ENCODE data around the gene ZFP14.

Gene ZFP14

DNA sequence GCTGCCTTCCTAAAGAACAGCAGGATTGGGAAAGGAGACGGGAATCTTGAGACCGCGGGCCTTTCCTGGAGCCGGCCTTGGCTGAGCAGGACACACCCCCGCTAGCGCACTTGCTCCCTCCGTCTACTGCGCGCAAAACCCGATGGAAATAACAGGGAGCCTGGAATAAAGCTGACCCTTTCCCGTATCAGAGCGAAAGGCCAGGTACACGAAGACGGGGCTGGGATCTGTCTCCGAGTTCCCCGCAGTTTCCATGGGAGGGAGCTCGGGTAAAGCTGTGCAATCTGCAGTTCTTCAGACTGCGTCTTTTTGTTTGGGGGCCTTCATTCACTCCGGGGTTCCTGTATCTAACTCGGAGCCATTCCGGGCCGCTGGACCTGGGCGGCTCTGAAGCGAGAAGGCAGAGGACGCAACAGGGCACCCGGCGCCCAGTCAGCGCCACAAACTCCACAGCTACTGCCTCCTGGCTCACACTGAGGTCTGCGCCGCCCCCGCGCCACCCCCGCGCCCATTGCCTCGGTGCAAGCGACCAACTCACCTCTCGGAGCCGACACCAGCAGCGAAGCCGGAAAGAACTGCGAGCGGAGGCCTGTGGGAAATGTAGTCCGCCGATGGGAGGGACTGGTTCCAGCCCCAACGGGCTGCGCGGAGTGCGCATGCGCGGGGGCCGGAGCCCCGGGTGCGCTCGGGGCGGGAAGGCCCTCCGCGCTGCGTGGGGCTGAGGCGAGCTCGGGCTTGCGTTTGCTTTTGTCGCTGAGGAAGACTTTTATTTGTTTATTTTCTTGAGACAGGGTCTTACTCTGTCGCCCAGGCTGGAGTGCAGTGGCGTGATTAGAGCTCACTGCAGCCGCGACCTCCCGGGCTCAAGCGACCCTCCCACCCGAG lies at the start of gene ZFP14:
Gene ZFP14, minus strand, starts transcription at position 577 of the 885 bp plus-strand sequence. CDS start 11,309 bp downstream, outside the sequence.
- DNase-seq (ENCODE audit: low read depth in 2 of 2), result peak; percentile 89 to 94

DNA sequence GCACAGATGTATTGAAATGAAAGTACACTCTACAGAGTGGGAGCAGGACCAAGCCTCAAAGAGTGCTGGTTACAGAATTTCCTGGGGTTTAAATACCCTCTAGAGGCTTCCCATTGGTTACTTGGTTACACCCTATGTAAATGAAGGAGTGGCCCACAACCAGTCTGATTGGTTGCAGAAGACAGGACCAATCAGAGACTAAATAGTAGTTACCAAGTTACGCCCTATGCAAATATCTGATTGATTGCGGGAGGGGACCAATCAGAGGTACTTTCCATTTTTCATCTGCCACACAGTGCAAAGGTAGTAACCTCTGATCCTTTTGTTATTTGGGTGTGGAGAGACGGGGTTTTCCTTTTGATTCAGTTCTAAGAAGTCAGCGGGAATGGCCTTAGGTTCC lies 44.9 kb upstream of the ZFP14 start:
- DNase-seq (ENCODE audit: low read depth in 2 of 2), result no peak

DNA sequence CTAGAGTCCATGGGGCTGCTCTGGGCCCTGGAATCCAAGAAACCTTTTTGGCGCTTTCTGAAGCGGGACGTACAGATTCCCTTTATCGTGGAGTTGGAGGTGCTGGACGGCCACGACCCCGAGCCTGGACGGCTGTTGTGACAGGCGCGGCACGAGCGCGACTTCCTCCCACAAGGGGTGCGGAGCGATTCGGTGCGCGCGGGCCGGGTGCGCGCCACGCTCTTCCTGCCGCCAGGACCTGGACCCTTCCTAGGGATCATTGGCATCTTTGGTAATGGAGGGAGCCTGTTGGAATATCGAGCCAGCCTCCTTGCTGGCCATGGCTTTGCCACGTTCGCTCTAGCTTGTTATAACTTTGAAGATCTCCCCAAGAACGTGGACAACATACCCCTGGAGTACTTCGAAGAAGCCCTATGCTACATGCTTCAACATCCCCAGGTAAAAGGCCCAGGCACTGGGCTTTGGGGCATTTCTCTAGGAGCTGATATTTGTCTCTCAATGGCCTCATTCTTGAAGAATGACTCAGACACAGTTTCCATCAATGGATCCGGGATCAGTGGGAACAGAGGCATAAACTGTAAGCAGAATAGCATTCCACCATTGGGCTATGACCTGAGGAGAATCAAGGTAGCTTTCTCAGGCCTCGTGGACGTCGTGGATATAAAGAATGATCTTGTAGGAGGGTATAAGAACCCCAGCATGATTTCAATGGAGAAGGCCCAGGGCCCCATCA lies 42.9 kb upstream of the ZFP14 start:
- no peak for DNase-seq (ENCODE audit: low read depth in 2 of 2)

DNA sequence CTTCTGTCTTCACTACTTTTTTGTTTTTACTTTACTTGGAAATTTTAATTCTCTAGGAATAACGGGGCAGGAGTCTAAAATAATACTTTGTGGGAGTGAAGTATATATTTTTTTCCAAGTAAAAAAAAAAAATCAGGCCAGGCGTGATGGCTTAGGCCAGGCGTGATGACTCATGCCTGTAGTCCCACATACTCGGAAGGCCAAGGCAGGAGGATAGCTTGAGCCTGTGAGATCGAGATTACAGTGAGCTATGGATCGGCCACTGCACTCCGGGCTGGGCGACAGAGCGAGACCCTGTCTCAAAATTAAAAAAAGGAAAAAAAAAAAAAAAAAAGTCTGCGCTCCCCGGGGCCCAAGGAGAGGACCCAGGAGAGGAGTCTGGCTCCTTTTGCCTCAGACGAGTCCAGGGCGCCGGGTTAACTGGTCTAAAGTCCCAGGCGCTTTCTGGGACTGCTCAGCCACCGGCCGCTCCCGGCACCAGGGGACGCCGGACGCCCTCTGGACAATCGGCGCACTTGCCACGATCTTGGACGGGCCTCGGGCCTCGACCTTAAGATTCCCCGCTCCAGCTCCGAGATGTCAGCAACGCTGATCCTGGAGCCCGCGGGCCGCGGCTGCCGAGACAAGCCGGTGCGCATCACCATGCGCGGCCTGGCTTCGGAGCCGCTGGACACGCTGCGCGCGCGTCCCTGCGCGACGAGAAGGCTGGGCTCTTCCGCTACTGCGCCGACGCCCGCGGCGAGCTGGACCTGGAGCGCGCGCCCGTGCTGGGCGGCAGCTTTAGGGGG lies 42.2 kb upstream of the ZFP14 start:
- DNase-seq (ENCODE audit: low read depth in 2 of 2), result no peak

DNA sequence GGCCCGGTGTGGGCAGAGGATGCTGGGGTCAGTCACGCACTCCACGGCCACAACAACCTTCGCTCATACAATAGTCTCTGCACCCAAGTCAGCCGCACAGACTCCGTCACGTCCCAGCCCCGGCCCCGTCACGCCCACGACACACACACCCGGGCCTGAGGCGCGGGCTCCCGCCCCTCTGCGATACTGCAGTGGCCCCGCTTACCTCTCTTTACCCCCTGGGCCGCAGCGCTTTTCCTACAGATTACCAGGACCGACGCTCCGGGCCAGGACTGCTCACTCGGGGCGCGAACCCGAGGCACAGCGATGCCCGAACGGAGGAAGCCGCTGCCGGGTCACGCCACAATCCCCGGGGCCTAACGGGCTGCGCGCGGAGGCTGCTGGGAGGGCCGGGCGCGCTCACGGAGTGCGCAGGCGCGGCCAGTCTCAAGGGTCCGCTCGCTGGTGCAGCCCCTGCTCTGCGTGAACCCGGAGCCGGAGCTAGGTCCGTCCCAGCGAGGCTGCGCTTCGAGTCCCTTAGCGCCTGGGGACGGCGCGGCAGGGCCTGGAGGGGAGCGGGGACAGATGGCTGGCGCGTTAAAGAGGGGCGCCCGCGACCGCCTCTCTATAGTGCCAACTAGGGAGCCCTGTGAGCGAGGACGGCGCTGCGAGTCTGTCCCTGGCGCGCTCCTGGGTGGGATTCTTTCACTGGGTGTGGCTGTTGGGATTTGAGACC lies 39.4 kb upstream of the ZFP14 start, which contains the start of gene ZFP82:
Gene ZFP82, minus strand, starts transcription at position 358 of the 715 bp plus-strand sequence. CDS start 8,855 bp downstream, outside the sequence.
- peak; percentile 51 to 57 for DNase-seq (ENCODE audit: low read depth in 2 of 2)

DNA sequence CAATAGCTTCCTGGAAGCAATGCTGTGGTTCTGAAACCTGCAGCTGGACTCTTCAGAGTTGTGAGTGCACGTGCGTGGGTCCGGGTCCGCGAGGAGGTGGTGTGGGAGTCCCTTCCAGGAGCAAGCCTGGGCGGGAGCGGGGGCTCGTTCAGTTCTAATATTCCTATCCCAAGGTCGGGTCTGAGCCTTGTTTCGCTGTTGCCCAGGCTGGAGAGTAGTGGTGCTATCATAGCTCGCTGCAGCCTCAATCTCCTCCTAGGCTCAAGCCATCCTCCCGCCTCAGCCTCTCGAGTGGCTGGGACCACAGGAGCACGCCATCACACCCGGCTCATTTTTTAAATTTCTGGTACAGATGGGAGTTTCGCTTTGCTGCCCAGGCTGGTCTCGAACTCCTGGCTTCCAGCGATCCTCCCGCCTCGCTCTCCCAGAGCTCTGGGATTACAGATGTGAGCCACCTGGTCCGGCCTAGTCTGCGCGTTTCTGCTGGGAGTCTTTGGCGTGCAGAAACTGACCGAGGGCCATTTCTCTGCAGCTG lies 38.8 kb upstream of the ZFP14 start:
- DNase-seq (ENCODE audit: low read depth in 2 of 2), result no peak

DNA sequence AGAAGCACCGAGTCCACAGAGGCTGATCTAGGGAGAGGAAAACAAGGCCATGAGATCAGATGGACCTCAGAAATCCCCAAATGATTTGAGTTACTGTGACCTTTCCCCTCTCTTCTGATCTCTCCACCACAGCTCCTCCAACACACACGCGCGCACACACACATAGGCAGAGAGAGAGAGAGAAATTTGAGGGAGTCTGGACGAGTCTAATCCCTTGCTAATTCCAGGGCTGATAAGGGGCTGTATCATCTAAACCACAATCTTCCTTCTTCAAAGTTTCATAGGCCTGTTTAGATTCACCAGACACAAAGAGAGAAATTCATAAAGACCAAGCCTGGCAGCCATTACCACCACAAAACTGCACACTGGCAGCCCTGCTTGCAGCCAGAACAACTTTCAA lies 30.8 kb upstream of the ZFP14 start:
- DNase-seq (ENCODE audit: low read depth in 2 of 2), result no peak

DNA sequence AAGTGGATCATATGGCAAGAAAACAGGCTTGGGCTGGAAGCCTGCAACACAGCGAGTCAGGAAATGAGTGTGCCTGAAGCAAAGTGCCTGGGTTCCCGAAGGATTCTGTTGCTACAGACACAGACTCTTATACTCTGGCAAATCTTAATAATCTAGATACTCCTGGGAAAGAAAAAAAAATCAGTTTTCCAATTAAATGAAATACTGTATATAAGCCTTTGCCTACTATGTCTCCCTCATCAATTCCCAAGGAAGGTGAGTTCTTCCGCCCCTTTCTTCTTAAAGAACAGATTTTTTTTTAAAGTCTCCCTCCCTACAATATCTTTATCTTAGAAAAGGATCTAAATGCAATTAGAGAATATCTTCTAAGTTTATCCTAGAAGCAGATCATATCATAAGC lies 29.1 kb upstream of the ZFP14 start:
- DNase-seq (ENCODE audit: low read depth in 2 of 2), result no peak

DNA sequence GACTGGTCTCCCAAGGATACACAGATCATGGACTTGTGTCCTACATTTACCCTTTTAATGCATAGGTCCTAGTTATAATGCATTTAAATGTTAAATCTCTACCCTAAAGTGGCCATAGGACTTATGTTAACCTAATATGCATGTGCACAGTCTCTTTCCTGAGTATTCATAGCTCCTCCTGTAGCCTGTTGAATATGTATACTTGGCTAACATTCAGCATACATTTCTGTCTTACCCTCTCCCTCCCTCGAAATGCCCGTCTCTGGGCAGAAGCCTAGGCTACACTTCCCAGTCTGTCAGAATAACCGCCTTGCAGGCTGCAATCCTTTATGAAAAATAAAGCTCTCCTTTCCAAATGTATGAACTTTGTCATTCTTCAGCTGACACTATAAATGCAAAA lies 25.5 kb upstream of the ZFP14 start:
- no peak for DNase-seq (ENCODE audit: low read depth in 2 of 2)

DNA sequence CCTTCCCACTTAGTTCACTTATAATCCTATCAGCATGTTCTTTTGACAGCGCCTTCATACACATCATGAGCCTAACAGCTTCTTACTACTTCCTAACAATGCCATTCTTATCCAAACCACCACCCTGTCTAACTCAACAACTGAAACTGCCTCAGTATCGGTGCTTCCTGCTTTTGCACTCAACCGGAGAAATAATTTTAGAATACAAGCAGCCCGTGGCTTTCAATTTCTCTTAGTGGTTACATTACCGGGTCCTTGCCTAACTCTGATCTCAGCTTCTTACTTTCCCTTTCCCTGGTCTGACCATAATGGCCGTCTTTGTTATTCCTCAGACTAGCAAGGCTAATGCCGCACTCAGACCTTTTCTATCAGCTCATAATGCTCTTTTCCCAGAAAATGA lies 22.5 kb upstream of the ZFP14 start:
- no peak for DNase-seq (ENCODE audit: low read depth in 2 of 2)

DNA sequence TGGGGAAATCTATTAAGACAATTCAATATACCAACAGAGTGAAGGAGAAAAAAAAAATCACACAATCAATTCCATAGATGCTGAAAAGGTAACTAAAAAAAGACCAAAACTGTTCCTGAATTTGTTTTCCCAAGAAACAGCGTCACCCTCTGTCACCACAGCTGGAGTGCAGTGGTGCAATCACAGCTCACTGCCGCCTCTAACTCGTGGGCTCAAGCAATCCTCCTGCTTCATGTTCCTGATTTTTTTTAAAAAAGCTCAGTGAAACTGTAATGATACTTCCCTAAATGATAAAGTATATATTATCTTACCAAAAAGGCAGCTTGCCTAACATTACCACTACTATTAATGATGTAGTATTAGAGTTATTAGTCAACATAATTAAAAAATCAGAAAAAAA lies 19.6 kb upstream of the ZFP14 start:
- DNase-seq (ENCODE audit: low read depth in 2 of 2), result no peak

DNA sequence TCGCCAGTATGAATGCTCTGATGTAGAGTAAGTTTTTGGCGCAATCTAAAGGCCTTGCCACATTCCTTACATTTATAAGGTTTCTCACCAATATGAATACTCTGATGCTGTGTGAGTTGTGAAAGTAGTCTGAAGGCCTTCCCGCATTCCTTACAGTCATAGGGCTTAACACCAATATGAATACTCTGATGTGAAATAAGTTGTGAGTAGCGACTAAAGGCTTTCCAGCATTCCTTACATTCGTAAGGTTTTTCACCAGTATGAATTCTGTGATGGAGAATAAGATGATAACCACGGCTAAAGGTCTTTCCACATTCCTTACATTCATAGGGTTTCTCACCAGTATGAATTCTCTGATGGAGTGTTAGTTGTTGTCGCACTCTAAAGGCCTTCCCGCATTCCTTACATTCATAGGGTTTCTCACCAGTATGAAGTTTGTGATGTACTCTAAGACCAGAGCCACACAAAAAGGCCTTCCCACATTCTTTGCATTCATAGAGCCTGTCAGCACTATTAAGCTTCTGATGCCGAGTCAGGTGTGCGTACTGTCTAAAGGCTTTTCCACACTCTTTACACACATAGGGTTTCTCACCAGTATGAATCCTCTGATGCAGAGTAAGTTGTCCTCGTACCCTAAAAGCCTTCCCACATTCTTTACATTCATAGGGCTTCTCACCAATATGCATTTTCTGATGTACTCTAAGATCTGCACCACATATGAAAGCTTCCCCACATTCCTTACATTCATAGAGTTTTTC lies 14.1 kb upstream of the ZFP14 start:
- no peak for DNase-seq (ENCODE audit: low read depth in 2 of 2)

DNA sequence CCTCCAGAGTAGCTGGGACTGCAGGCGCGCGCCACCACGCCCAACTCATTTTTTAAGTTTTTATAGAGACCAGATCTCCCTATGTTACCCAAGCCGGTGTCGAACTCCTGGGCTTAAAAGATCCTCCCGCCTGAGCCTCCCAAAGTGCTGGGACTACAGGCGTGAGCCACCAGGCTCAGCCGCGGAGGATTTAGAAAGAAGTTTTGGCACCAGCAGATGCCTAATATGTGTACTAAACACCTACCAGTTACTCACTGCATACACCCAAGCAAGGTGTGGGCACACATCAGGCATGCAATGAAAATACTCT lies 464 bp upstream of the ZFP14 start:
- DNase-seq (ENCODE audit: low read depth in 2 of 2), result no peak

DNA sequence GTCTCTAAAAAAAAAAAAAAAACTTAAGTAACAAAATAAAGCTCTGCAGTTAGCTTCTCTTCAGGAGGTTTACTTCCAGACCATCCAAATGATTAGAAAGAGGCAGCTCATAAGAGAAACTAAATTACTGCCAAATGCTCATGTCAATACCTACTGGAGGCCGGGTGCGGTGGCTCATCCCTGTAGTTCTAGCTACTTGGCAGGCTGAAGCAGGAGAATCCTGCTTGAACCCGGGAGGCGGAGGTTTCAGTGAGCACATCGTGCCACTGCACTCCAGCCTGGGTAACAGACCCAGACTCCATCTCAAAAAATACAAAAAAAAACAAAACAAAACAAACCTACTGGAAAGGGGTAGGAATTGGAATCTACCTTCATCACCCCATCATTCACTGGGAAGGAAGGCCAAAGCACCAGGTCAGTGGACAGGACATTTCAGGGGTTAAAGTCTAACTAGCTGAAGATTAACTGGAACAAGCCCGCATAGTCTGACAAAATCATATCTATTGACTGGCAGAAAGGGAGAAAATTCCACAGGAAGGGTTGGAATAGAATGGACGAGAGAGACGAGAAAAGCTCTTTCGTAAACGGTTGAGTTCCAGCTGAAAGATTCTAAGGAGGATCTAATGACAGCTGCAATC lies 1.3 kb downstream of the ZFP14 start:
- no peak for DNase-seq (ENCODE audit: low read depth in 2 of 2)

DNA sequence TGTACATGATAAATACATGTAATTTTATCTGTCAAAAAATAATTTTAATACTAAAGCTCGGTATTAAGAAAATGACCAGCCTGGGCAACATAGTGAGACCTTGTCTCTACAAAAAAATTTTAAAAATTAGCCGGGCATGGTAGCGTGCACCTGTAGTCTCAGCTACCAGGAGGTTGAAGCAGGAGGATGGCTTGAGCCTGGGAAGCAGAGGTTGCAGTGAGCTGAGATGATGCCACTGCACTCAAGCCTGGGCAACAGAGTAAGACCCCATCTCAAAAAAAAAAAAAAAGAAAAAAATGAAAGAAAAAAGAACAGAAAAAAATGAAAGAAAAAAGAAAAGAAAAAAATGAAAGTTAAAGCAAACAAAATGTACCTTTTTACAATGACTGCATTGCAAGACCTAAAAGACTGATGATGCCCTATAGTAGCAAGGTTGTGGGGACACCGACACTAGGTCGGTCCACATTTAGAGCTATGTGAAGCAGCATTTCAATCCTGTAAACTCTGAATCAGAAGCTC lies 5.3 kb downstream of the ZFP14 start:
- DNase-seq (ENCODE audit: low read depth in 2 of 2), result no peak

DNA sequence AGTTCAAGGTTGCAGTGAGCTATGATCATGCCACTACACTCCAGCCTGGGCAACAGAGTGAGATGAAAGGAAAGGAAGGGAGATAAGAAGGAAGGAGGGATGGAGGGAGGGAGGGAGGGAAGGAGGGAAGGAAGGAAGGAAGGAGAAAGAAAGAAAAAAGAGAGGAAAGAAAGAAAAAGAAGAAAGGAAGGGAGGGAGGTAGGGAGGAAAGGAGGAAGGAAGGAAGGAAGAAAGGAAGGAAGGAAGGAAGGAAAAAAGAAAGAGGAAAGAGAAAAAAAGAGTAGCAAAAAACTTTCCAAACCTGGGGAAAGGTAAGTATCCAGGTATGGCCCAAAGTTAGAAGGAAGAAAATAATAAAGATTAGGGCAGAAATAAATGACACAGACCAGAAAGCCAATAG lies 7.1 kb downstream of the ZFP14 start:
- no peak for DNase-seq (ENCODE audit: low read depth in 2 of 2)

DNA sequence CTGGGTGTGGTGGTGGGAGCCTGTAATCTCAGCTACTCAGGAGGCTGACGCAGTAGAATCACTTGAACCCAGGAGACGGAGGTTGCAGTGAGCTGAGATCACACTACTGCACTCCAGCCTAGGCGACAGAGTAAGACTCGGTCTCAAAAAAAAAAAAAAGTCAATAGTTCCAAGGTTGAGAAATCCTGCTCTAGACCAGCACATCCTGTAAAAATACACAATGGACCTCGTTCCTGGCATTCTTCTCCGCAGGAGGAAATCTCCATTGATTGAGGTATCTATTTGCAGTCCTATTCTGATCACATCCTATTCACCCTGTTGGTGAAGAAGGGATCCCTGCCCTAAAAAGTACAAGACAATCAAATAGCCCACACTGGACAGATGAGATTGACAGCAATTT lies 15.2 kb downstream of the ZFP14 start:
- DNase-seq (ENCODE audit: low read depth in 2 of 2), result no peak

DNA sequence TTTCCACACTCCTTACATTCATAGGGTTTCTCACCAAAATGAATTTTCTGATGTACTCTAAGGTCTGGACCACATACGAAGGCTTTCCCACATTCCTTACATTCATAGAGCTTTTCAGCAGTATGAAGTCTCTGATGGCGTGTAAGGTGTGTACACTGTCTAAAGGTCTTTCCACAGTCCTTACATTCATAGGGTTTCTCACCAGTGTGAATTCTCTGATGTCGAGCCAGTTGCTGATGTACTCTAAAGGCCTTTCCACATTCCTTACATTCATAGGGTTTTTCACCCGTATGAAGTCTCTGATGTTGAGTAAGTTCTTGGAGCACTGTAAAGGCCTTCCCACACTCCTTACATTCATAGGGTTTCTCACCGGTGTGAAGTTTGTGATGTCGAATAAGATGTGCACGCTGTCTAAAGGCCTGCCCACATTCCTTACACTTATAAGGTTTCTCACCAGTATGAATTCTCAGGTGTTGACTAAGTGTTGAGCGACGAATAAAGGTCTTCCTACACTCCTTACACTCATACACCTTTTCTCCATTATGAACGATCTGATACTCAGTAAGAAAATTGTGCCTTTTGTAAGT lies 38.1 kb downstream of the ZFP14 start:
- no peak for DNase-seq (ENCODE audit: low read depth in 2 of 2)

Data from activated CD8-positive, alpha-beta memory T cell treated with anti-CD3 and anti-CD28 coated beads for 4 hours (primary cell).